NCI-H2029 (cell line): Measurements from ENCODE around the gene UBA1.
"Not testable (repeated sequence)": the region's sequence is repeated elsewhere in the genome, so short reads cannot be mapped to it uniquely, and the experiment has no call there.

Experiments
- DNase-seq: peaks from one replicate; lab custom pipeline; 2025; lab: John Stamatoyannopoulos, UW

The UBA1 gene

DNA sequence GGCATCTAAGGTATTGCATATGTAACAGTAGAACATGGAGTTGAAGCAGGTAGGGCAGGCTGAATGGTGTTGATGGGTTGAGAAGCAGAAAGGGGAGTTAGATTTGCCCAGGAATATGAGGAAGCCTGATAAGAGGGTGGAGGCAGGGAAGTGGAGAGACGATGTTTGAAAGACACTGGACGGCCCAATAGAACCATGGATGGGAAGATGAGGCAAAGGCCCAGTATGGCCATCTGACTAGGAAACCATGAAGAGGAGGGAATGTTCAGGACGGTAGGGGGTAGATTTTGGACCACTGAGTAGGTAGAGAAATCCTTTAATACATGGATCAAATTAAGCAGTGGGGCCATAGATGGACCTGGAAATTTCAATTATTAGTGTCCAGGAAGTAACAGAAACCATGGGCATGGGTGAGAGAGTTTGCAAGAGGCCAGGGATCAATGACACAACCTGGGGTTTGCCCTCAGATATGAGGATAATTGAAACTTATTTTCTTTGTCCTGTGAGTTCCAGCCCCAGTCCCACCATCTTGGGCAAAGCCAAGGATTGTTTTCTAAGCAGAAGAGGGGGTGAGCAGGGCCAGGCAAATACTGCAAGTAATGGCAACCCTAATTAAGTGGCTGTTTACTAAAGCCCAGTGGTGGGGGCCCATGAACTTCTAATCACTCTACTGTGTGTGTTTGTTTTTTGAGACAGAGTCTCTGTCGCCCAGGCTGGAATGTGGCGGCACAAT lies 36.7 kb downstream of the UBA1 start:
- DNase-seq: no peak

DNA sequence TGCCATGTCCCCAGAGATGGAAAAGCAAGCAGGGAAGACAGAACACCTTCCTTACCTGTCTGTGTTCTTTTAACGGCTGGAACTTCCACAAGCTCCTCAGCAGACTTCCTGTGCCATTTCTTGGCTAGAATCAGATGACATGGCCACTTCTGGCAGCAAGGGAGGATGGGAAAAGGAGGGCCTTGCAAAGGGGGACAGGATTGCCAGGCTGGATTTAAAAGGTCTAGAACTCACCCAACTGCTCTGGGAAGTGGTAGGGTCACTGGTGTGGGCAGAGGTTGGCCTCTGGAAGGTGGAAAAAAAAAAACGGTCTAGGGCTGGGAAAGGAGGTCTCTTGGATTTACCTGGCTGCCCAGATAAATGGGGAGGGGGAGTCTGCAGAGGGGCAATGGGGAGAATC lies 37.5 kb downstream of the UBA1 start:
- DNase-seq: no peak

DNA sequence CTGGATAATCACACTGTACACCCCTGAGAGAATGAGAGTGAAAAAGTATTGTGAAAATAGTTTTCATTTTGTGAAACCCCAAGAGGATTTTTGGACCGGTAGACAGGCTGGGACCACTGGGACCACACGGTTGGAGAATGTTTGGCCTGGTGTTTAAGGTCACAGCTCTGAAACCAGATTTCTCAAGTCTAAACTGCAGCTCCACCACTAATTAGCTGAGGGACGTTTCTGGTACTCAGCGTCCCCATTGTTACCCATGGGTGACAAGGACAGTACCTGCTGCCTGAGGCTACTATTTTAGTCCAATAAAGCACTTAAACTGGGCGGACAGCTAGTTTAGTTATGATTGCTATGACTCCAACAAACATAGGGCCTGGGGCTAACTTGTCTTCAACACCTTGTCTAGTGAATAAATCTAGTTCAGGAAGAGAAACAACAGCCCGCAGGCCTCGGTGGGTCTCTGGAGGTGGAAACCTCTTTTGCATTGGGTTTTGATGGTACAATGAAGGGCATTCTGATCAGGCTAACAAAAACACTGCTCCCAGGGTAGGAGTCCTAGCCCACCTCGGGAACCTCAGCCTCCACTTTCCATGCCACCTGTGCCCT lies 38.7 kb downstream of the UBA1 start:
- no peak for DNase-seq

DNA sequence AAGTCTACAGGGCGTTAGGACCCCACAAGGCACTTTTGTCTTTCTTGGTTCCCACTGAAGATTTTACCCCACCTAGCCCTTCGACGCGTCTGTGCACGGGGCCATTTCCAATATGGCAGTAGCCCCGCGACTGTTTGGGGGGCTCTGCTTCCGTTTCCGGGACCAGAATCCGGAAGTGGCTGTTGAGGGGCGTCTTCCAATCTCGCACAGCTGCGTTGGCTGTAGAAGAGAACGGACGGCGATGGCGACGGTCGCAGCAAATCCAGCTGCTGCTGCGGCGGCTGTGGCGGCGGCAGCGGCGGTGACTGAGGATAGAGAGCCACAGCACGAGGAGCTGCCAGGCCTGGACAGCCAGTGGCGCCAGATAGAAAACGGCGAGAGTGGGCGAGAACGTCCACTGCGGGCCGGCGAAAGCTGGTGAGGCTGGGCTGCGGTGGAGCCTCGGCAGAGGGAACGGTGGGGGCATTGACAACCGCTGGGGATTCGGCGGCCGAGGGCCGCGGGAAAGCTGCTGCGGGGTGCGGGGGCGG lies 39.2 kb downstream of the UBA1 start, which contains the start of gene USP11:
TSS of gene USP11 (plus strand) at position 207 of the 530 bp plus-strand sequence. CDS start at position 242, 35 bp downstream.
- no peak for DNase-seq

- peak; percentile 79 for DNase-seq
These were observed 39.9 kb downstream of the UBA1 start for GRCh38 chrX:47233333-47234113.

DNA sequence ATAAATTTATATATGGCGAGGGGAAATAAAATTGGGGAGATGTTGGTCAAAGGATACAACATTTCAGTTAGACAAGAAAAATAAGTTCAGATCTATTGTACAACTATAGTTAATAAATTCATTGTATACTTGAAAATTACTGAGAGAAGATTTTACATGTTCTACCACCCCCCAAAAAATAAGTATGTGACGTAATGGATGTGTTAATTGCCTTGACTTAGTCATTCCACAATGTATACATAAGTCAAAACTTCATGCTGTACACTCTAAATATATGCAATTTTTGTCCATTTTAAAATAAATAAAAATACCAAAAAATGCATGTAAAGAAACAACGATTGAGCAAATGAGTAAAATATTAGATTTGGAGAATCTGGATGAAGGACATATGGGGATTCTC lies 41.0 kb downstream of the UBA1 start:
- DNase-seq: no peak

- no peak for DNase-seq
These were observed 42.1 kb downstream of the UBA1 start for GRCh38 chrX:47235691-47236103.

DNA sequence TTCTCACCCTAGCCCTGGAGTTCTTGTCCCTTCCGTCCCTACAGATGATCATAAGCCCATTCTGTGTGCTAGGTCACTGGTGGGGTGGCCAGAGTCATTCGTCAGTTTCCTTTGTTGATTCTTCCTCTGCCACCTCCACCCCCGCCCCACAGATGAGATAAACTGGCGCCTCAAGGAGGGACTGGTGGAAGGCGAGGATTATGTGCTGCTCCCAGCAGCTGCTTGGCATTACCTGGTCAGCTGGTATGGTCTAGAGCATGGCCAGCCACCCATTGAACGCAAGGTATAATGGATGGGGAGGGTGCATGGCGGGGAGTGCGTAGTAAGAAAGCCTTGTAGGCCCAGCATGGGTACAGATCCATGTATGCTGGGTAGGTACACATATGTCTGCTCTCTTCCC lies 45.6 kb downstream of the UBA1 start:
- DNase-seq: no peak

DNA sequence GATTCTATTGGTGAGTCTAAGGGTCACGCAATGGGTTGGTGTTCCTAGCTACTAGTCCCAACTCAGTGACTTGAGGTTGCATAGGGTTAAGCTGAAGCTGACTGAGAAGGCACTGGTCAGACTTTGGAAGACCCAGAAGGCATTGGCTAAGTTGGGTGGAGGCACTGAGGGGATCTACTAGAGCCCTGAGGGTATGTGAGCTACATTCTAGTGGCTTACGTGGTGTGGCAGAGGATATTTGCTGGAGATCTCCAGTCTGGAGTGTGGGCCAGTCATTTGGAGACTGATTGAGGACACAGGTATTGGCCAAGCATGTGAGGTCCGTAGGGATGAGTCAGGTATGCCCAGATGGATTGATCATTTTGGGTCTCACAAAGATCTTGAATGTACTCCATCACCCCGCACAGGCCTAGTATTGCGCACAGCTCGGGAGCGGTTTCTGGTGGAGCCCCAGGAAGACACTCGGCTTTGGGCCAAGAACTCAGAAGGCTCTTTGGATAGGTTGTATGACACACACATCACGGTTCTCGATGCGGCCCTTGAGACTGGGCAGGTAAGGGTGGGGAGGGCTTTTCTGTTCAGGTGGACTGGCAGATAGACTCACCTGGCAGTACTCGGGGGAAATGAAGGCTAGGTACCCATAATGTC lies 46.4 kb downstream of the UBA1 start:
- no peak for DNase-seq

GRCh38 chrX:47240619-47241018 lies 47.0 kb downstream of the UBA1 start:
- DNase-seq: no peak

GRCh38 chrX:47241201-47242011 lies 47.8 kb downstream of the UBA1 start:
- DNase-seq: no peak

GRCh38 chrX:47242321-47242720 lies 48.7 kb downstream of the UBA1 start:
- DNase-seq: no peak

DNA sequence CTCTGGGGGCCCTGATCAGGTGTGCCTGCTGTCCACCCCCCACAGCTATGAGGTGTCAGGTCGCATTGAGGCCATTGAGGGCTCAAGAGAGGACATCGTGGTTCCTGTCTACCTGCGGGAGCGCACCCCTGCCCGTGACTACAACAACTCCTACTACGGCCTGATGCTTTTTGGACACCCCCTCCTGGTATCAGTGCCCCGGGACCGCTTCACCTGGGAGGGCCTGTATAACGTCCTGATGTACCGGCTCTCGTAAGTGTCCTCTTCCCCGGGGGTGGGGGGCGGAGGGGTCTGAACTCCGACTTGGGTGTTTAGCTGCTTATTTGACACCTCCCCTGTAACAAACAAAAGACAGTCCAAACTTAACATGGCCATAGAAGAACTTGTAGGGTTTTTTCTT lies 49.7 kb downstream of the UBA1 start:
- DNase-seq: no peak

GRCh38 chrX:47244676-47245075 lies 51.0 kb downstream of the UBA1 start:
- no peak for DNase-seq

GRCh38 chrX:47245156-47245555 lies 51.5 kb downstream of the UBA1 start:
- no peak for DNase-seq

- DNase-seq: no peak
These were observed 53.8 kb downstream of the UBA1 start for GRCh38 chrX:47247206-47247998.

- DNase-seq: no peak
These were observed 54.3 kb downstream of the UBA1 start for GRCh38 chrX:47247999-47248320.

- DNase-seq: no peak
These were observed 54.9 kb downstream of the UBA1 start for GRCh38 chrX:47248576-47248975.

DNA sequence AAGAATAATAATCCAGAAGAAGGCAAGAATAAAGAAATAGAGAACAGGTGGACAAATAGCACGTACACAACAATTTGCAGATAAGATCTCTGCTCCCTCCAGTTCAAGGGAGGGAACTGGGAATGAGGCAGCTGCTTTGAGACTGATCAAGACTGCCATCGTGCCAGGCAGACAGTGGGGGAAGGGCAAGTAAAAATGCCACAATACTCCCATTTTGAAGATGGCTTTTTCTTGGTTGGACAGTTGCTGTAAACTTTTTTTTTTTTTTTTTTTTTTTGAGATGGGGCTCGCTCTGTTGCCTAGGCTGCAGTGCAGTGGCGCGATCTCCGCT lies 56.4 kb downstream of the UBA1 start:
- no peak for DNase-seq

- DNase-seq: not testable (repeated sequence)
These were observed 64.0 kb downstream of the UBA1 start for GRCh38 chrX:47257620-47258019.
